T-helper 2 cell treated with Interferon-gamma antibody and Interleukin-4, amounts not matched to agents 5 μg/mL and 100 μg/mL, for 36 hours (primary cell): Measurements from ENCODE around the gene ADNP2.

ENCODE experiments used
- DNase-seq: peaks from one replicate; pipeline ENCODE4 v3.0.0; 2021; ENCODE audit warnings: low spot score
- H3K27ac Mint-ChIP-seq: one replicate; pipeline ENCODE4 v1.8.0; 2021; ENCODE audit warnings: mild to moderate bottlenecking, mixed read lengths
- H3K27me3 Mint-ChIP-seq: one replicate; pipeline ENCODE4 v1.8.0; 2021; ENCODE audit warnings: low read depth, mixed read lengths
- H3K36me3 Mint-ChIP-seq: one replicate; pipeline ENCODE4 v1.8.0; 2021; ENCODE audit warnings: low read depth, mixed read lengths
- H3K4me1 Mint-ChIP-seq: one replicate; pipeline ENCODE4 v1.8.0; 2021; ENCODE audit warnings: low read depth, mixed read lengths
- H3K4me3 Mint-ChIP-seq: one replicate; pipeline ENCODE4 v1.8.0; 2022; ENCODE audit warnings: mild to moderate bottlenecking, moderate library complexity, mixed read lengths
- H3K9me3 Mint-ChIP-seq: one replicate; pipeline ENCODE4 v1.8.0; 2021; ENCODE audit warnings: mixed read lengths

The ADNP2 gene

DNA sequence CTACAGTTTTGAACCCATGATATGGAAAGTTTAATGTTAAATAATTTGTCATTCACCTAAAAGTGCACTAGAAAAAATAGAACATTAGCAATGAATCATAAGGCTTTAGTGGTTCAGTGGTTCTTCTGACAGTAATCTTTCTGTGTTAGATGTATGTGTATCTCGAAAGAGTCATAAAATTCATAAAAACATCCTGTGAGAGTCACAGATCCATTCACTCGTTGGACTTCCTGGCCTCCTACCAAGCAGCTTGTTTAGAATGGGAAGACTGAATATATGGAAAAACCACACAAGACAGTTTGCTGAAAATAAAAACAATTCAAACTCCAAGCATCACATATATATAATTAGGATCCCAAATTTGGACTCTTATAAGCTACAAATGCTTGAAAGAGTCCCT is 34.8 kb downstream of the ADNP2 start:
- Mint-ChIP-seq H3K9me3 (no peaks in the 10 kb centered on the region), H3K4me1 (peaks cover 4% of the 10 kb centered on the region), H3K27ac (no peak overlapping the region), H3K4me3 (no peak overlapping the region), H3K27me3 (no peaks in the 10 kb centered on the region), H3K36me3 (peaks cover 8% of the 10 kb centered on the region)
- no peak for DNase-seq

GRCh38 chr18:80145196-80145804 is 36.2 kb downstream of the ADNP2 start:
- Mint-ChIP-seq H3K27me3 (no peaks in the 10 kb centered on the region), H3K36me3 (peaks cover 5% of the 10 kb centered on the region), H3K9me3 (no peaks in the 10 kb centered on the region), H3K4me3 (no peak overlapping the region), H3K4me1 (peaks cover 4% of the 10 kb centered on the region), H3K27ac (no peak overlapping the region)
- DNase-seq, result no peak

GRCh38 chr18:80147037-80147417 is 38.0 kb downstream of the ADNP2 start:
- H3K4me1 Mint-ChIP-seq, result peaks cover 4% of the 10 kb centered on the region
- no peaks in the 10 kb centered on the region for H3K9me3 Mint-ChIP-seq
- H3K27me3 Mint-ChIP-seq, result no peaks in the 10 kb centered on the region
- H3K4me3 Mint-ChIP-seq, result peak overlapping the region; percentile 85
- DNase-seq, result no peak
- no peak overlapping the region for H3K27ac Mint-ChIP-seq
- H3K36me3 Mint-ChIP-seq, result peaks cover 3% of the 10 kb centered on the region

- H3K27ac Mint-ChIP-seq, result peak overlapping the region; percentile 18
- peaks cover 3% of the 10 kb centered on the region for H3K36me3 Mint-ChIP-seq
- peaks cover 4% of the 10 kb centered on the region for H3K4me1 Mint-ChIP-seq
- no peaks in the 10 kb centered on the region for H3K27me3 Mint-ChIP-seq
- peak overlapping the region; percentile 85 for H3K4me3 Mint-ChIP-seq
- H3K9me3 Mint-ChIP-seq, result no peaks in the 10 kb centered on the region
- DNase-seq, result peak; percentile 63
Observed at GRCh38 chr18:80147418-80148325, 38.6 kb downstream of the ADNP2 start.

DNA sequence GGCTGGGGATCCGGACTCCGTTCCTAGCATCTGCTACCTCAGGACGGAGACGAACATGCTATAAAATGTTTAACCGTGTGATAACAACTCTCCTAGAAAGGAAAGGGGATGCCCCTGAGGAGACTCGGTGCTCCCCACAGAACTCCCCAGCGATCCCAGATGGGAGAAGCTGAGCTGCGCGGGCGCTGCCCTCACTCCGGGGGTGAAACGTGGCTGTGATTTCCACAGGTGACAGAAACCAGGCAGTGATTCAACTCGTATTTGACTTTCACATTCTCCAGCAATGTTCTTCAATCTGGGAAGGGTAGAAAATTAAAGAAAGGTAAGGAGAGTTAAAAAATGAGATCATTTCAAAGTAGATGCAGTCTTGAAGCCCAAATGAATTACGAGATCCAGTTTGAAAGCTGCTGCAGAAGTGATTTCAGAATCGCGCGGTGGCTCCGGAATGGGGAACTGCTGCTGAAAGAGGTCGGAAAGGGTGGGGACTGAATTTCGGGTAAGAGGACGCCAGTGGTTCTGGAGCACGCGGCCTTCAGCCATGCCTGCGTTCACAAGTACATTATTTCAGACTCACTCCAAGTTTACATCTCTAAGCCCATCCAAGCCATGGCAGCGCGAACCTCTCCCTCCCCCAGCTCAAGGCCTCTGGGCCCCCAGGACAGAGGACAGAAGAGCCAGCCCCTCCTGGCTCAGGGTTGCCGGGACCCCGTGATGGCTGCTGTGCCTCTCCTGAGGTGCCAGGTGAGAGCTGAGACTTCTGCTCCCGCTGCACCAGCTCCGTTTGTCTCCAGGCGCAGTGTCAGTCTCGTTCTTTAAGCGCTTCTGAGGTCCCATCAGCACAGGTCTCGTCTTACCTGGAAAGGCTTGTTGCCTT is 39.5 kb downstream of the ADNP2 start:
- no peak for DNase-seq
- Mint-ChIP-seq H3K4me3 (peak overlapping the region; percentile 85), H3K4me1 (peaks cover 4% of the 10 kb centered on the region), H3K36me3 (peaks cover 3% of the 10 kb centered on the region), H3K27me3 (no peaks in the 10 kb centered on the region), H3K27ac (no peak overlapping the region), H3K9me3 (no peaks in the 10 kb centered on the region)

DNA sequence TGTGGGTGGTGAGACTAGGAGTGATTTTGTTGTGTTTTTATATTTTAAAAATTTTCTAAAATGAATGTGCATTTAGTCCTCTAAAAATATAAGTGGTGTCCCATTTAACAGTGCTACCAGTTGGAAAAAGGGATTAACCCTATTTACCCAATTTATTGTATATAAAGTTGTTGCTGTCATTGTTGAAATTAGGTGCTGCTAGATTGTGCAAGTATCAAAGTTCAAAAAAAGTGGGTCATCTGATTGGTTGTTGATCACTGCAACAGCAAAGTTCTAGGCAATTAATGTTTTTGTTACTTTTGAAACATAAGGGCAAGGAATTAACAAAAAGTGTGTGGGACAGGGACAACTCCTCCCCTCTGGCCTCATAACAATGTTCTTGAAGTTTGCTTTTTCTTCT is 40.6 kb downstream of the ADNP2 start:
- H3K4me3 Mint-ChIP-seq, result no peak overlapping the region
- no peaks in the 10 kb centered on the region for H3K27me3 Mint-ChIP-seq
- no peaks in the 10 kb centered on the region for H3K9me3 Mint-ChIP-seq
- H3K4me1 Mint-ChIP-seq, result peaks cover 3% of the 10 kb centered on the region
- no peaks in the 10 kb centered on the region for H3K36me3 Mint-ChIP-seq
- no peak overlapping the region for H3K27ac Mint-ChIP-seq
- DNase-seq, result no peak

DNA sequence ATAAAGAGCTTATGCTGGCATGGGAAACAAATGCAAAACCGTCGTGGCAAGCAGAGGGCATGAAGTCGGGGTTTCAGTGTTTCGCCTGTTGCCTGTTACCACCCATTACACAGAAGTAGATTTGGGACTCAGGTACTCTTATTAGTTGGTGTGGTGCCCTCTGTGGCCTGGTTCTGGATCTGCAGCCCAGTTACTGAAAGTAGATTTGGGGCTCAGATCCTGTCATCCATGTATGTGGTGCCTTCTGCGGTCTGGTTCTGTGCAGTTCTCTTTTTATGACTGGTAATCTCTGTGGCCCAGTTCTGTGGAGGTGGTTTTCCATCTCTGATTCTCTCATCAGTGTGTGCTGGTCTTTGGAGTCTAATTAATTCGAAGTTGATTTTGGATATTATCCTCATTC is 45.2 kb downstream of the ADNP2 start:
- H3K36me3 Mint-ChIP-seq, result no peaks in the 10 kb centered on the region
- H3K9me3 Mint-ChIP-seq, result no peaks in the 10 kb centered on the region
- H3K27me3 Mint-ChIP-seq, result no peaks in the 10 kb centered on the region
- H3K4me1 Mint-ChIP-seq, result no peaks in the 10 kb centered on the region
- no peak overlapping the region for H3K27ac Mint-ChIP-seq
- H3K4me3 Mint-ChIP-seq, result no peak overlapping the region
- peak; percentile 18 for DNase-seq

DNA sequence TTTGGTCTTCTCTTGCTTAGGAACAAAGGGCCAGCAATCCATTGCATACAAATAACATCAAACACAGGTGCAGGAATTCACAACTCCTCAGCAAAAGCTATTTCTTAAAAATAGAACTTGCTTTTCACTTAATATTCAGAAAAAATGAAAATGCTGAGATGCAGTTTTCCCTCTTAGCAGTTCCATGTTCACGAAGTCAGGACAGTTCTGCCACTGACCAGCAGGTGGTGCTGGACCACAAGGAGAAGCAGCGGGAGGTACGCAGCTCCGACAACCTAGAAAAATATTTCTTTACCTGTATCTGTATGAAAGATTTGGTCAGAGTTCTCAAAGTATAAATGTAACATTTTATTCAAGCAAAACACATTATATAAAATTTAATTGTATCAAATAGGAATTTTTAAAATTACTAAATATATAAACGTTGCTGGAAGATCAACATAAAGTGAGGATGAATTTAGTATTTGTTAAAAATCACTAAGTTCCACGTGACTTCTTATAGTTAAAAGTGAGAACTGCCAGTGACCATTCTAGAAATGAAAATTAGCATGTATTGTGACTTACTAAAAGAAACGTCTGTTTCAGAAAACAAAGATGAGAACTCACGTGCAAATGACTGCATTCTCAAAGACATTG is 48.8 kb downstream of the ADNP2 start:
- H3K9me3 Mint-ChIP-seq, result no peaks in the 10 kb centered on the region

GRCh38 chr18:80158365-80158764 is 49.3 kb downstream of the ADNP2 start:
- no peaks in the 10 kb centered on the region for H3K9me3 Mint-ChIP-seq
- no peaks in the 10 kb centered on the region for H3K36me3 Mint-ChIP-seq
- DNase-seq, result no peak
- H3K27ac Mint-ChIP-seq, result no peak overlapping the region
- H3K27me3 Mint-ChIP-seq, result peaks cover 8% of the 10 kb centered on the region
- no peaks in the 10 kb centered on the region for H3K4me1 Mint-ChIP-seq
- H3K4me3 Mint-ChIP-seq, result no peak overlapping the region

More for the DNA sequence above, 48.8 kb downstream of the ADNP2 start:
- no peaks in the 10 kb centered on the region for H3K36me3 Mint-ChIP-seq
- H3K27ac Mint-ChIP-seq, result no peak overlapping the region
- no peaks in the 10 kb centered on the region for H3K4me1 Mint-ChIP-seq
- DNase-seq, result peak; percentile 48
- no peak overlapping the region for H3K4me3 Mint-ChIP-seq
- H3K27me3 Mint-ChIP-seq, result peaks cover 8% of the 10 kb centered on the region

DNA sequence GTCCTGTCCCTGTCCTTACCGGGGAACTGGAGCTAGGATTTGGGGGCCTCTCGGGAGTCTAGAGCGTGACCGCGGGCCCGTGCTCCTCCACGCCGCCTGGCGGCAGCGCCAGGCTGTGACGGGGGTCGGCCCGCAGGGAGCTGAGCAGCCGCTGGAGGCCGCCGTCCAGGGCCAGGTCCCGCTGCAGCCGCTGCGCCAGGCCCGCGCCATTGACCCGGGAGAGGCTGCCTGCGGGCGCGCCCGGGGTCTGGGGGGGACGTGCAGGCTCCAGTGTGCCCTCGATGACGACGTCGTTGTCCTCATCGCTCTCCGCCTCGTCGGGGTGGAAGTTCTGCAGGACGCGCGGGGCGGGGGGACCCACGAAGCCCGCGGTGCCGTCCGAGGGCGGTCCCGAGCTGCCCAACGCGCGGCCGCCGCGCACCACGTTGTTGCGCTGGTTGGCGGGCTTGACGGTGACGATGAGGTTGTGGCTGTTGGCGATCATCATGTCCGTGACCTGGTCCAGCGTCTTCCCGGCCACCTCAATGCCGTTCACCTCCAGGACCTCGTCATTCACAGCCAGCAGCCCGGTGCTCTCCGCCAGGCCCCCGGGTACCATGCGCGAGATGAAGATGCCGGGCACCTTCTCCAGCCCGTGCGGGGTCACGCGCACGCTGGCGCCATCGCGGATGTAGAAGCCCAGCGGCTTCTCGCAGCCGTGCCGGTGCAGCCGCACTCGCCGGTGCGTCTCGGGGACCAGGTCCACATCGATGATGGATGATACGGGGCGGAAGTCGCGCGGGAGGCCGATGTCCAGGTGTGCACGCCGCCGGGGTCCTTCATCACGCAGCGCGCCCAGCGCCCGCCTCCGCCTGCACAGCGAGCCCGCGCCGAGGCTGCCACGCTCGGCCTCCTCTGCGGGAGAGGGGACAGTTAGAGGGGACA is 50.9 kb downstream of the ADNP2 start:
- H3K27ac Mint-ChIP-seq, result no peak overlapping the region
- no peaks in the 10 kb centered on the region for H3K36me3 Mint-ChIP-seq
- peak; percentile 49 for DNase-seq
- H3K27me3 Mint-ChIP-seq, result peaks cover 8% of the 10 kb centered on the region
- no peaks in the 10 kb centered on the region for H3K4me1 Mint-ChIP-seq
- peaks cover 9% of the 10 kb centered on the region for H3K9me3 Mint-ChIP-seq
- peak overlapping the region; percentile 45 for H3K4me3 Mint-ChIP-seq

- peaks cover 8% of the 10 kb centered on the region for H3K27me3 Mint-ChIP-seq
- no peak overlapping the region for H3K4me3 Mint-ChIP-seq
- no peaks in the 10 kb centered on the region for H3K36me3 Mint-ChIP-seq
- DNase-seq, result no peak
- H3K9me3 Mint-ChIP-seq, result peaks cover 14% of the 10 kb centered on the region
- H3K27ac Mint-ChIP-seq, result no peak overlapping the region
- H3K4me1 Mint-ChIP-seq, result no peaks in the 10 kb centered on the region
Observed at GRCh38 chr18:80161781-80162417, 52.8 kb downstream of the ADNP2 start.

- peaks cover 8% of the 10 kb centered on the region for H3K27me3 Mint-ChIP-seq
- H3K4me3 Mint-ChIP-seq, result no peak overlapping the region
- H3K4me1 Mint-ChIP-seq, result no peaks in the 10 kb centered on the region
Observed at GRCh38 chr18:80163183-80163582, 54.1 kb downstream of the ADNP2 start.

More at GRCh38 chr18:80163183-80163582, 54.1 kb downstream of the ADNP2 start:
- H3K9me3 Mint-ChIP-seq, result peaks cover 14% of the 10 kb centered on the region
- no peaks in the 10 kb centered on the region for H3K36me3 Mint-ChIP-seq
- no peak overlapping the region for H3K27ac Mint-ChIP-seq
- DNase-seq, result no peak
